GM13976 (cell line): Measurements from ENCODE around the gene WWP2.

Experiments
- DNase-seq: peaks from one replicate; pipeline ENCODE4 v3.0.0; 2012; ENCODE audit warnings: low spot score
- in situ Hi-C: fragments of 300-500 bp; cut with MboI; formaldehyde crosslinking; loops from one replicate; pipeline ENCODE4 v1.12.0; 2022; ENCODE audit warnings: low sequenced_read_pairs, mixed read lengths, inconsistent platforms; ENCODE audit not compliant: unreplicated experiment
- TF ChIP-seq, protein P1 (sequence below): IDR thresholded peaks from 2 replicates; pipeline ENCODE4 v1.5.1; 2012; ENCODE audit warnings: borderline replicate concordance, mild to moderate bottlenecking; ENCODE audit not compliant: insufficient read depth; ENCODE audit errors: extremely low read depth, missing control alignments, control extremely low read depth

WWP2 gene

DNA sequence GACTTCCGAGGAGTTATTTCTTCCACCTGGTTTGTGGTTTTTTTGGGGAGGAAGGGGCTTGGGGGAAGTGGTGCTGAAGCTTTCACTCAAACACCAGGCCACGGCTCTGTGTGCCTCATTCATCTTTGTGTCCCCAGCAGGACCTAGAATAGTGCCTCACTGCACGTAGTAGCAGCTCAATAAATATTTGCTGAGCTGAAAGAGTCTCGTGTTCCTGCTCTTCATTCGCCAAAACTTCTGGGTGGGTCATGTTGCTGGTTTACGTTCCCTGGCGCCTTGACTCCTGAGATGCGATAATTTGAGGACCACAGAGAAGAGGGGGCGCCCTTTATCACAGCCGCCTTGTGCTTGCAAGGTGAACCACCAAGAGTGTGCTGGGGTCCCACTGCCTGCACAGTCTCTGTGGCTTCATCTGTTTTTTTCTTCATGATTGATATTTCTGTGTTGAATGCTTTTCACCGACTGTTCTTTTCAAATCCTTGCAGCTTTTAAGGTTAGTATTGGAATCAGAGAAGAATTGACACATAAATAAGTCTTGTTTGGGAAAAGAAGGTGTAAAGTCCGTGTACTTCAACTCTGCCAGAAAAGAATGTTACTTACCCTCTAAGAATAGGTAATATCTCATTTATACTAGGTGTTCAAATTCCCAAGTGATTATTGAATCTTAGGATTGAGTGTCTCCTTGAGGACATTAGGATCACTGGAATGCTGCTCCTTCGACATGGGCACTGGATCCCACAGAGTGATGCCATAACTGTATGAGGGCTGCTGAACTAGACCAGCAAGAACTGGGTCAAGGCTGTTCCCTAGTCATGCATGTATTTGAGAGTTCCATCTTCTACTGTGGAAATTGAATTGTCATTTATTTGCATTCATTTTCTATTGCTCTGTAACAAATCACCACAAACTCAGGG lies 96.3 kb downstream of the WWP2 start:
- in situ Hi-C loops = no loop called here
- no peak for DNase-seq
- TF ChIP-seq, protein P1, sequence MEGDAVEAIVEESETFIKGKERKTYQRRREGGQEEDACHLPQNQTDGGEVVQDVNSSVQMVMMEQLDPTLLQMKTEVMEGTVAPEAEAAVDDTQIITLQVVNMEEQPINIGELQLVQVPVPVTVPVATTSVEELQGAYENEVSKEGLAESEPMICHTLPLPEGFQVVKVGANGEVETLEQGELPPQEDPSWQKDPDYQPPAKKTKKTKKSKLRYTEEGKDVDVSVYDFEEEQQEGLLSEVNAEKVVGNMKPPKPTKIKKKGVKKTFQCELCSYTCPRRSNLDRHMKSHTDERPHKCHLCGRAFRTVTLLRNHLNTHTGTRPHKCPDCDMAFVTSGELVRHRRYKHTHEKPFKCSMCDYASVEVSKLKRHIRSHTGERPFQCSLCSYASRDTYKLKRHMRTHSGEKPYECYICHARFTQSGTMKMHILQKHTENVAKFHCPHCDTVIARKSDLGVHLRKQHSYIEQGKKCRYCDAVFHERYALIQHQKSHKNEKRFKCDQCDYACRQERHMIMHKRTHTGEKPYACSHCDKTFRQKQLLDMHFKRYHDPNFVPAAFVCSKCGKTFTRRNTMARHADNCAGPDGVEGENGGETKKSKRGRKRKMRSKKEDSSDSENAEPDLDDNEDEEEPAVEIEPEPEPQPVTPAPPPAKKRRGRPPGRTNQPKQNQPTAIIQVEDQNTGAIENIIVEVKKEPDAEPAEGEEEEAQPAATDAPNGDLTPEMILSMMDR = no peak

- TF ChIP-seq, protein P1 = peak; percentile 57
- peak; percentile 54 for DNase-seq
- in situ Hi-C loops = no loop called here
These were observed 97.2 kb downstream of the WWP2 start for GRCh38 chr16:69859105-69859989.

DNA sequence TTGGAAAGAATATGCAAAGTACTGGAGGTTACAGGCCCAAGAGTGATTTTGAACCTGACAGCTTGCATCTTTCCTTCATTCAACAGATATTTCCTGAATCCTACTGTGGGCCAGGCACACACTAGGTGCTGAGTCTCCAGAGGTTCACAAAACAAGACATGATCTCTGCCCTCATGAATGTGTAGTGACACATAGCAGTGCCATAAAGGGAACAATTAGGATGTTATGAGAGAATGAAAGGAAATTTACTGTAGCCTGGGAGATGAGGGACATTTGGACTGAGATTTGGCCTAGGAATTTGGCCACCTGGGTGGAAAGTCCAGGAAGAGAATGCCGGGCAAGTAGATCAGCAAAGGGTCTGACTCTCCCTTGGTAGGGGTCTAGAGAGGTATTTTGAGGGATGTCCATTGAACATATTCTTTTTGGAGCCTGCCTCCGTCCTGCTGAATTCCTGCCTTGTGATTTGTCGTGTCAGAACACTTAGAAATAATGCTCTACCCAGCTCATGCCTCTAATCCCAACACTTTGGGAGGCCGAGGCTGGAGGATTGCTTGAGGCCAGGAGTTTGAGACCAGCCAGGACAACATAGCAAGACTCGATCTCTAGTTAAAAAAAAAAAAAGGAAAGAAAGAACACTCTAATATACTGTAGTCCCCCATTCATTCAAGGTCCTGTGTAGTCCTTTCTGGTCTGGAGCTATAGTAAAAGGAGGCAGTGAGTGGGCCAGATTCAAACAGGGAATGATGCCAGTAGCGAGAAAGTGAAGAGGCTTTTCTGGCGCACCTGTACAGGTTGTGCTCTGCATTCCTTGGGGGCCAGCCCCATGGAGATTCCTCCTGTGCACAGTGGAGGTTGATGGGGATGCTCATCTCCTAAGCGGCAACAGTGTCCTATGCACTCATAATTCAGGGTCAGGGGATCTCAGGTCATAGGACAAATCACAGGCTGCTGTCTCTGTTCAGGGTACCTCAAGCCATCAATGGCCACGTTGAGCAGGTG lies 98.4 kb downstream of the WWP2 start:
- TF ChIP-seq, protein P1 = no peak
- in situ Hi-C loops = no loop called here
- no peak for DNase-seq

GRCh38 chr16:69861292-69862030 lies 99.3 kb downstream of the WWP2 start:
- DNase-seq = no peak
- in situ Hi-C loops = no loop called here
- TF ChIP-seq, protein P1 = no peak

DNA sequence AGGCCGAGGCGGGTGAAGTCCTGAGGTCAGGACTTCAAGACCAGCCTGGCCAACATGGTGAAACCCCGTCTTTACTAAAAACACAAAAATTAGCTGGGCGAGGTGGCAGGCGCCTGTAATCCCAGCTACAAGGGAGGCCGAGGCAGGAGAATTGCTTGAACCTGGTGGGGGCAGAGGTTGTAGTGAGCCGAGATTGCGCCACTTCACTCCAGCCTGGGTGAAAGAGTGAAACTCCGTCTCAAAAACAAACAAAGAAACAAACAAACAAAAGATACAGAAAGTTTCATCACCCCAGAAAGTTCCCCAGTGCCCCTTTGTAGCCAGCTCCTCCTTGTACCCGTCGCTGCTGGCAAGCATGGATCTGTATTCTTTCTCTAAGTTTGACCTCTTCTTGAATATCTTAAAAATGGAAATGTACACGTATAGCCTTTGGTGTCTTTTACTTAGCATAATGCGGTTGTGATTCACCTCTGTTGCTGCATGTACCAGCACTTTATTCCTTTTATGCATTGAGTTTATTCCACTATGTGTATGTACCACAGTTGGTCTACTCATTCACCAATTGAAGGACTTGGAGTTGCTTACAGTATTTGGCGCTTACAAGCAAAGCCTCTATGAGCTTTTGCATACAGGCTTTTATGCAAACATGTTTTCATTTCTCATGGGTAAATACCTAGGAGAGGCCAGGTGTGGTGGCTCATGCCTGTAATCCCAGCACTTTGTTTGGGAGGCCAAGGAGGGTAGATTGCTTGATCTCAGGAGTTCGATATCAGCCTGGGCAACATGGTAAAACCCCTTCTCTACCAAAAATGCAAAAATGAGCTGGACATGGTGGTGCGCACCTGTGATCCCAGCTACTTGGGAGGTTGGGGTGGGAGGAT lies 101.5 kb downstream of the WWP2 start:
- DNase-seq = no peak
- TF ChIP-seq, protein P1 = no peak
- in situ Hi-C loops = no loop called here
